LNCaP clone FGC (cell line): ENCODE measurements around the gene ZNF628.

Source experiments
- DNase-seq: peaks from one replicate; pipeline ENCODE4 v3.0.0-alpha.2; 2011; ENCODE audit warnings: low read depth
- H3K4me3 ChIP-seq: 2 replicates; pipeline ENCODE4 v1.5.1; 2011; ENCODE audit warnings: mild to moderate bottlenecking, low read depth, low read length, control low read depth
- CTCF ChIP-seq: IDR thresholded peaks from 2 replicates; pipeline ENCODE4 v1.5.1; 2012; ENCODE audit warnings: mild to moderate bottlenecking; ENCODE audit not compliant: control insufficient read depth, insufficient read depth; ENCODE audit errors: extremely low read depth

ZNF628 gene

GRCh38 chr19:55526216-55527196 is 50.1 kb downstream of the ZNF628 start:
- DNase-seq, result peak; percentile 75
- no peak overlapping the region for H3K4me3 ChIP-seq
- no peak for TF ChIP-seq CTCF

- no peak for DNase-seq
- TF ChIP-seq CTCF, result no peak
- no peak overlapping the region for H3K4me3 ChIP-seq
These were observed 51.0 kb downstream of the ZNF628 start for GRCh38 chr19:55527197-55528029.

- no peak for DNase-seq
- no peak overlapping the region for H3K4me3 ChIP-seq
- TF ChIP-seq CTCF, result no peak
These were observed 51.8 kb downstream of the ZNF628 start for GRCh38 chr19:55528030-55528803.

GRCh38 chr19:55529636-55530234 is 53.3 kb downstream of the ZNF628 start:
- DNase-seq, result no peak
- no peak for TF ChIP-seq CTCF
- H3K4me3 ChIP-seq, result no peak overlapping the region

- H3K4me3 ChIP-seq, result no peak overlapping the region
- no peak for TF ChIP-seq CTCF
- DNase-seq, result no peak
These were observed 54.6 kb downstream of the ZNF628 start for GRCh38 chr19:55530996-55531395.
